HG03378 (cell line): ENCODE measurements around the gene CLEC11A.

Experiments
- ATAC-seq: cut with Tn5 transposase; IDR thresholded peaks from one replicate; pipeline ENCODE4 v1.9.1; 2021; ENCODE audit warnings: mild to moderate bottlenecking, moderate library complexity; ENCODE audit not compliant: unreplicated experiment

CLEC11A gene, protein sequence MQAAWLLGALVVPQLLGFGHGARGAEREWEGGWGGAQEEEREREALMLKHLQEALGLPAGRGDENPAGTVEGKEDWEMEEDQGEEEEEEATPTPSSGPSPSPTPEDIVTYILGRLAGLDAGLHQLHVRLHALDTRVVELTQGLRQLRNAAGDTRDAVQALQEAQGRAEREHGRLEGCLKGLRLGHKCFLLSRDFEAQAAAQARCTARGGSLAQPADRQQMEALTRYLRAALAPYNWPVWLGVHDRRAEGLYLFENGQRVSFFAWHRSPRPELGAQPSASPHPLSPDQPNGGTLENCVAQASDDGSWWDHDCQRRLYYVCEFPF

DNA sequence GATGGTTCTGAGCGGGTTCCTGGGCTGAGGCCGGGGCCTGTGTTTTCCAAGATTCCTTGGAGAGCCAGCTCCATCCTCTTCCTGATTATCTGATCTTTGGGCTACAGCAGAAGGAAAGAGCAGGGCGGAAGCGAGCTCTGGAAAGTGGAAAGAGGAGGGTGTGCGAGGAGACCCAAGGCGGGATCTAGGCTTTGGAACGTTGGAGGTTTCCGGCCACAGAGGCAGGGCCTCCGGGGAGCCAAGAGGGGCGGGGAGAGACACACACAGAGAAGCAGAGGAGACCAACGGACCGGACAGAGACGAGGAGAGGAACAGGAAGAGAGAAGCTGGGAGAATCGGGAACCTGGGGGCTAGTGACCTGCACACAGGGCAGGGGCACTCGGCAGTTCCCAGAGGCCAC, at the start of gene CLEC11A:
TSS of gene CLEC11A (plus strand) at position 296 of the 400 bp plus-strand sequence. CDS start 162 bp downstream, outside the sequence.
- ATAC-seq: no peak

DNA sequence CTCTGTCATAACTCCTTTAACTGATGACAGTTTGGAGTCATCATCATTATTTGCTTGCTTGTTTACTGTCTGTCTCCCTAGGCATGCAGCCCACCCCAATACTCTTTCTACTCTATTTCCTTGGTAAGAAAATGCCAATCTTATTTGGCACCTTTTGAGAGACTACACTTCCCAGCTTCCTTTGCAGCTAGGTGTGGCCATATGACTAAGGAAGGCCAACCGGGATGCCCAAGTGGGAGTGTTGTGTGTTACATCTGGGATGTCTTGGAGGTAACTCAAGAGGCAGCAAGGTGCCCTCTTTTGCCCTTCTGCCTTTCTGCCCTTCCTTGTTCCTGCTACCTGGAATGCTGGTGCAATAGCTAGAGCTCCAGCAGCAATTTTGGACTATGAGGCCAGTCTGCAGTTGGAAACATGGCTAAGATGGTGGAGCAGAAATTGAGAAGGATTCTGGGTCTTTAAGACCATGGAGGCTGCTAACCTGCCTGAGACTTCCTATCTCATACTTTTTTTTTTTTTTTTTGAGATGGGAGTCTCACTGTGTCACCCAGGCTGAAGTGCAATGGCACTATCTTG, 46.5 kb upstream of the CLEC11A start:
- ATAC-seq: no peak

DNA sequence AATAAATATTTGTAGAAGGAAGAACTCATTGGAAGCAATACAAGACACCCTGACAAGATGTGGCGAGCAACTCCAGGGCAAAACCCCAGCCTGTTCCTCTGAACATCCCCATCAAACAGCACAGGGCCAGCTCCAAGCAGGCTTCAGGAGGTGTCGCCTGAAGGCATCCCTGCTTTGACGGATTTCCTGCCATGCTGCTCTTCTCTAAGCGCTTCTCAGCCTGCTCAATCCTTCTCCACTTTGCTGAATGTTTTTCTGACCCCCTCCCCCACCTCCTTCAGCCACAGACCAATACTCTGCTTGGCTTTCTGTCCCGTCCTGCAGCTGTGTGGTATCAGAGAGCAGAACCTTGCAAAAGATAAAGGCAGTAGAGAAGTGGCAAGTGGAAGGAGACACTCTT, 45.5 kb upstream of the CLEC11A start:
- ATAC-seq: no peak

DNA sequence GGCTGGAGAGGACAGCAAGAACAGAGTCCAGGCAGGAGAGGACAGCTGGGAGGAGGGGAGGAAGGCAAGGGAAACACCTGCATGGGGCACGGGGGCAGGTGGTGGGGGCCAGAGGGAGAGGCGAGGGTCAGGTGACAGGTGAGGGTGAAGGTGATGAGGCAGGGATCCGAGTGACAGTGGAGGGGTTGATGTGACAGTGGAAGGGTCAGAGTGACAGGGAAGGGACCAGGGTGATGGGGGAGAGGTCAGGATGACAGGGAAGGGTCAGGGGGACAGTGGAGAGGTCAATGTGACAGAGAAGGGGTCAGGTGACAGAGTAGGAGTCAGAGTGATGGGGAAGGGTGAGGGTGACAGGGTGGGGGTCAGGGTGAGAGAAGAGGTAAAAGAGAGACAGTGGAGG, 44.8 kb upstream of the CLEC11A start:
- no peak for ATAC-seq

DNA sequence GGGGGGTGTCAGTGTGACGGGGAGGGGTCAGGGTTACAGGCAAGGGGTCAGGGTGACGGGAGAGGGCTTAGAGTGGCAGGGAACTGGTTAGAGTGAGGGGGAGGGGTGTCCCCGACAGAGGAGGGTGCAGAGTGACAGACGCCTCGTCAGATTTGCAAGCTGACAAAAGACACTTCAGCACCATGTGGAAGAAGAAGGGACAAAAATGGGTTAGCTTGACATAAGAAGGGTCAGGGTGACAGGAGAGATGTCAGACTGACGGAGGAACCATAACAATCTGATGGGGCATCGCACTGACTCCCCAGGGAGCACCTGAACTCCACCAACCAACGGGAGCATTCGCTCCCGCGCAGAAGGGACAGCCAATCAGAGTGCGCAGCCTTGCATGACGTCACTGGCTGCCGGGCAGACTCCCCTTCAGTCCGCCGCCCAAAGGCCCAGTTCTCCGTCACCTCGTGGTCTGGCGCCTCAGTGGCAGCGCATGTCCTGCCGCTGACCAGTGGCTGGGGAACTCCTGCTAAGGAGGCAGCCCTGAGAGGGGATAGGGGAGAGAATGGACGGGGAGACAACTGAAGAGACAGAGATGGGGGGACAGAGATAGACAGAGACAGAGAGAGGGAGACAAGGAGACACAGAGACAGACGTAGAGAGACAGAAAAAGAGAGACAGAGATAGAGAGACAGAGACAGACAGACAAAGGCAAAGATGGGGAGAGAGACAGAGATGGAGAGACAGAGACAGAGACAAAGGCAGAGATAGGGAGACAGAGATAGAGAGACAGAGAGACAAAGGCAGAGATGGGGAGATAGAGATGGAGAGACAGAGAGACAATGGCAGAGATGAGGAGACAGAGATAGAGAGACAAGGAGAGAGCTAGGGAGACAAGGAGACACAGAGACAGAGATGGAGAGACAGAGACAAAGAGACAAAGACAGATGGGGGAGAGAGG, 43.7 kb upstream of the CLEC11A start:
- ATAC-seq: peak; percentile 75

DNA sequence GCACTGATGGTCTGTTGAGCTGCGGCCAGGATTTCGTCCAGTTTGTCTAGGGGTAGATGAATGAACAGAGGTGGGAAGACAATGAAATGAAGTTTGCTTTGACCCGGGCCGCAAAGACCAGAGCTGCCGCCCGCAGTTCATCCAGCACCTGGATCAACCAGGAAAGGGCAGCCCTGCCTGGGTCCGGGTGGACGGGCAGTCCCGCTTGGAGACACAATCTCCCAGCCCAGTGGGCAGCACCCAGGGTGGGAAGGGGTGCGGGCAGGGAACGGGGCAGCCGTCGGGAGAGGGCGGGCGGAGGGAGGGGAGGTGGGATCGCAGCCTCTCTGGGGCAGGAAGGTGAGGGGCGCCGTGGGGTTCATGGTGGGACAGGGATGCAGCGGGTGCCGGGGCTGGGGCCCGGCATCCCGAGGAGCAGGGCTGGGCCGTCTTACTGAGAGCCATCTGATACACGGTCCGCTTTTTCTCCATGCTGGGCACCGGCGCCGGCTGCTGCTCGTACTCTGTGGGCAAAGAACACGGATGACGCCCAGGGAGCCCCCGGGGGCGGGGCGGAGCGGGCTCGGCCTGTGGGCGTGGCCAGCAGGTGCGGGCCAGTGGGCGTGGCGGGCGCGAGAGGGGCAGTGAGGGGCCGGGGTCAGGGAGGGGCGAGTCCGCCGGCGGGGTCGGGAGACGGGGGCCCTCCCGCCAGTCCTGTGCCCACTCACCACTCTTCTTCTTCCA, 36.7 kb upstream of the CLEC11A start:
- no peak for ATAC-seq

DNA sequence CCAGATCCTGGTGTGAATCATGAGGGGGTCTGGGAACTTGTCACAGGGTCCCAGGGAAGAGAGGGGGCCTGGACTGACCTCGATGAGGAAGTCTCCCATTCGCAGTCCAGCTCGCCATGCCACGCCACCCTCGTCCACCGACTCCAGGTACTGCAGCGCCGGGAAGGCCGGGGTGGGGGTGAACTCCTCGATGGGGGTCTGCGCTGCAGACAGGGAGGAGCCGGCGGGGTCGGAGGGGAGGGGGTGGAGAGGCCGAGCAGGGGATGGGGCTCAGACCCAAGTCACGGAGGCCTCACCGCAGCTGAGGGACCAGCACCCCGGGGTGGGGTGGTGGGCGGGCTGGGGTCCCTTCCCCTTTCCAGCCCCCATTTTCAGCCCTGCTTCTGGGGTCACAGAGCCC, 34.4 kb upstream of the CLEC11A start:
- no peak for ATAC-seq

DNA sequence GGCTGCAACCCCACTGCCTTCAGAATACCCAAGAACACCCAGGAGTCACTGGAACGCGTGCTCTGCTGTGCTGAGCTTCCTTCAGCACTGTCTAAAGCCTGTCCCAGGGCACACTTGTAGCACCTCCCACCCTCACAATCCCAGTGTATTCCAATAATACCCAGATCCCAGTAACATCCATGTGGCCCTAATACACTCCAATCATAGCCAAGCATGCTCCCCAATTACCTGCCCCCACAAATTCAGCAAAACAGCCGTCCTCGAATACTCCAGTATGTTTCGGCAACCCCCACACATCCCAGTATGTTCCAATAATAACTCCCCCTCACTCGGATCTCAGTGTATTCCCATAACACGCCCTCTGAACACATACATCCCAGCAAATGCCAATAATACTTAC, 32.7 kb upstream of the CLEC11A start:
- ATAC-seq: no peak

DNA sequence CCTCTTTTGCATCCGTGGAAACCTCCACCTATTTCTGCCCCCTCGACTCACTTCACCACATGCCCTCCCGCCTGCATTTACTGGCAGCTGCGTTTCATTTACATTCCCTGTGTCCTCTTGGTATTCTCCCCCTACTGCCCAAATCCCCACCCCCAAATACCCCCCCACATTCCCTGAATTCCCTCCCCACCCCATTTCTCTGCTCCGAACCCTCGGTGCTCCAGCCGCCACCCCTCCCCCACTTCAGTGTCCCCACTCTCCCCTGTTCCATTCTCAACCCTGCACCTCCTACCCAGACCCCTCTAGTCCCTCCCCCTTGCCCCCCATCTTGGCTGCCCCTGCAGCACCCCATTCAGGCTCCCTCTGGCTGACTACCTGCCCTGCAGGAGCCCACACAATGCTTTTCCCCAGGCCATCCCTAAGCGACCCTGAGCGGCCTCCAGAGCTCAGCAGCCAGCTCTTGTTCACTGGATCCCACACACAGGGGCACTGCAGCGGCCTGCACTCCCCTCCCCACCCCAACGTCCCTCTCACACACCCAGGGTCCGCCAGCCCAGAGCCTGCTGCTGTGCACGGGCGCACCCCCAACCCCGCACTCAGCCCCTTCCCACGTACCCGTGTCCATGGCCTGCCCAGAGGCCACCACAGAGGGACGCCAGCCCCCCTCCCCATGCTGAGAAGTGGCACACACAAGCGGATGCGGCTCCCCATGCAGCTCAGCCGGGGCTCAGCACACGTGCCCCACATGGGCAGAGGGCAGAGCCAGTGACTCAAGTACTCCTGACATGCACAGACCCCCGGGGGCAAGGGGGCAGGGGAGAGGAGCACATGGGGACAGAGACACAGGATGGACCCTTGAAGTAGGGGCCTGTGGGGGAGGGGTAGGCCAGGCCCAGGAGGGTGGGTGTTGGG, 29.8 kb upstream of the CLEC11A start:
- no peak for ATAC-seq

DNA sequence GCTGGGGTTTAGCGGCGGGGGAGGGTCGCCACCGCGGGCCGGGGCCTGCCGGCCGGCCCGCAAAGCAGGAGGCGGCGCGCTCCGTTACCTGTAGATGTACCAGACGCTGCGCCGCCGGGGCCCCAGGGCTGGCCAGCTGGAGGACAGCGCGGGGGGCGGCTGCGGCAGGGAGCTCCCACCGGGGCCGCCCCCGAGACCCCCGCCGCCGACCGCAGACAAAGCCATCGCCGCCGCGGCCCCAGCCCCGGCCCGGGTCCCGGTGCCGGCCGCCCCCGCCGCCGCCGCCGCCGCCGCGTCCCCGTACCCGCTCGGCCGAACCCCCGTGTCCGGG, 28.4 kb upstream of the CLEC11A start:
- ATAC-seq: no peak

DNA sequence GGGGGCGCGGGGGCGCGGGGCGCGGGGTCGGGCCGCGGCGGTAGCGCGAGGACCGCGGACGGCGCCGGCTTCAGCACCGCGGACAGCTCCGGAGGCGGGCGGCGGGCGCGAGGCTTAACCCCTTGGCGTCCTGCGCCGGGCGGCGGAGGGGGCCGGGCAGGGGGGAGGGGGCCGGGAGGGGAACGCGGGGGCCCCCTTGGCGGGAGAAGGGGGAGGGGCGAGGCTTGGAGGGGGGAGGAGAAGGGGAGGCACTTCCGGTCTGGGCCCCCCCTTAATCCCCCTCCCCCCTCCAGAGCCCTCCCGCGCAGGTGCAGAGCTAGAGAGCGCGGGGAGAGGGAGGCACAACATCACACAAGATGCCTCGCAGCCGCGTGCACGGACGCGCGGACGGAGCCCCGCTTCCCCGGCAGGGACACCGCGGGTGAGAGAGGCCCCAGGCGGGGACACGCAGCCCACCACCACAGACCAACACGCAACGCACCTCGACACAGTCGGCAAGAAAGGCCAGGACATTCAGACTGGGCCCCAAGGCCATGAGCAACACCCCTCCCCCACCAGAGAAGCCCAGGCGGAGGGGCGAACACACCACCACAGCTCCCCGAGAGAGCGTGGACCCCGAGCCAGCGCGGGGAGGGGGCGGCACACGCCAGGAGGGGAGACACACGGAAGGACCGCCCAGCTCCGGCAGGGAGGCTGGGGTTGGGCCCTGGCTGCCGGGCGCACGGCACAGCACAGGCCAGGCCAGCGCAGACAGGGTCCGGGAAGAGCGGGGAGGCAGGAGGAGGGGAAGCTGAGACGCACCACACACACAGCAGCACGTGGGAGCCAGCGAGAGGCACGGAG, 27.7 kb upstream of the CLEC11A start:
- ATAC-seq: no peak

DNA sequence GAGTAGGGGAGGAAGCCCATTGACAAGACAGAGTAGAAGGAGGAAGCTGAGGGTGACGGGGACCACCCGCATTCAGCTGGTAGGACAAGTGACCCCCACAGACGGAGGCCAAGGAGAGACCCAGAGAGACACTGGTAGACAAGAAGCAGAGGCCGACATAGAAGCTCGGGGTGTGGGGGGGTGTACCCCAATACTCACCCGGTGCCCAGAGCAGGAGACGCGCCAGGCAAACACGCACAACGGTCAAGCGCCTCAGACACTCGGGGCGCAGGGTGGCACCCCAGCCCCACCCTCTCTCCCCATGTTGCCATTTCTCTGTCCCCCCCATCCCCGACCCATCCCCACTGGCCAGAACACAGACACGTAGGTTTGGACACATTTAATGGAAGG, 27.1 kb upstream of the CLEC11A start:
- ATAC-seq: no peak

DNA sequence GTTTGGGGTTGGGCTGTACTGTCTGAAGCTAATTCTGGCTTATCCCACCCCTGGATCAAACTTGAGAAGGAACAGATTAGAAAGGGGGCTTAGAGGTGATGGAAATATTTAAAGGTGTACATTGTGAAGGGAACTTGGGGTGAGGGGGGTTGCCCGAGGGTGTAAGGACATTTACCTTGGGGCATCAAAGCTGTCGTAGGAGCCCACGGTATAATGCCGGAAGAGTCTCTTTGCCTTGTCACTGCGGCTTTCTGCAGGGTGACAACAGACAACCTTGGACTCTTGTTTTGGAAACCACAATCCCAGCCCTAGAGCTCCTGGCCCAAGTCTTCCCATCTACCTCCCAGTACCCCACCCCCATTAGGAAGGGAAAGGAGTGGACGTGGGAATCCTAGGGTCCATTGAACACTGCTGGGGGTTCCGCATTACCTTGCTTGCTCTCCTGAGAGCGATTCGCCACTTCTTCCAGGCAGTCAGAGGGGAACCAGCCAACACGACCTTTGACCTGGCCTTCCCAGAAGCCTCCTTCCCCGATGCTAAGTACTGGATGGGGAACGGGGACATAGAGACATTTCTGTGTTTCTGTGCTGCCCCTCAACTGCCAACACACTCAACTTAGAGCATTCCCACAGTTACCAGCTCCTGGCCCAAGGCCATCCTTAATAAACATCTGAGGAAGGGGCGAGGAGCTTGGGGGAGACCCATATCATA, 25.6 kb upstream of the CLEC11A start:
- ATAC-seq: no peak

DNA sequence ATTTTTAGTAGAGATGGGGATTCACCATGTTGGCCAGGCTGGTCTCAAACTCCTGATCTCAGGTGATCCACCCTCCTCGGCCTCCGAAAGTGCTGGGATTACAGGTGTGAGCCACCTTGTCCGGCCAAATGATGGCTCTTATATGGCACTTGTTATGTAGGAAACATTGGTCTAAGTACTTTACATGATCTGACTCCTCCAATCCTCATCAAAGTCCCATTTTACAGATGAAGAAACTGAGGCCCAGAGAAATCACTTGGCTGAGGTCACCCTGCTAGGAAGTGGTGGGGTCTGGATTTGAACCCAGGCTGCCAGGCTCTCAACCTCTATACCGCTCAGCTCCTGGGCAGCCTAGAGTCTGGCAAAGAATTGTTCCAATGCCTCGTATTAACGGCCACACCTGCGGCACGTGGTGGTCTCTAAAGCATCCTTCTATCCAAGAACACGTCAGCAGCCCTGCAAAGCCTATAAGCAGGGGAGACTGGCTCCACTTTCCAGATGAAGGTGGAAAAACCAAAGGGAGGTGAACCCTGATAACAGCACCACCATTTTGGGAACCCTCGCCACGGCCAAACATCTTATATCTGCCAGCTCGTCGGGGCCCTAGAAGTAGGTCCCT, 21.7 kb upstream of the CLEC11A start:
- ATAC-seq: no peak

DNA sequence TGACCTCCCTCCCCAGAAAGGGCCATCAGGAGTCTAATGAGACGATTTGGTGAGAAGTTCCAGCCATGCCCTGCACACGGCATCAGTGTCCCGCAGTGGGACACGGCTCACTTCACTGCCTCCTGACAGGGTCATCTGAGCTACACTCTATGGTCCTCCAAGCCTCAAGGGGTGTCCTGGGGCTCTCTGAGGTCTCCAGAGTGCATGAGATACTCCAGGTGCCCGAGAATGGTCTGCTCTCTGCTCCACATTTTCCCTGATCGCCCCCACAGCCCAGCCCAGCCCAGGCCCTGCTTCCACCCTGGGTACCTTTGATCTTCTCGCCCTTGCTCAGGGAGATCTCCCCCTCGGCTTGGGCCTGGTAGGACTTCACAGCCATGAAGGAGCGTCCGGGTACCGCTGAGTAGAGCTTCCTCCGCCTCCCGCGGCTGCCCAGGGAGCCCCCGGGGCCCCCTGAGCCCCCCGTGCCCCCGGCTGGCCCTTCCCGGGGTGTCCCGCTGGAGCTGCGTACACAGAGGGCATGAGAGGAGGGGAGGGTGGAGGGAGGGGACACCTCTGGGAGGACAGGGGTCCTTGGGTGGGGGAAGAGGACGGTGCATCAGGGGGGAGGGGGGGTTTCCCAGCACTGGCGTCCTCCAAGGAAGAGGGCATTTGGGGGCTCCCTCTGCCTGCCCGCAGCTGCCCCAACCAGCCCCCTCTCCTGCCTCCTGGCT, 20.9 kb upstream of the CLEC11A start:
- no peak for ATAC-seq

DNA sequence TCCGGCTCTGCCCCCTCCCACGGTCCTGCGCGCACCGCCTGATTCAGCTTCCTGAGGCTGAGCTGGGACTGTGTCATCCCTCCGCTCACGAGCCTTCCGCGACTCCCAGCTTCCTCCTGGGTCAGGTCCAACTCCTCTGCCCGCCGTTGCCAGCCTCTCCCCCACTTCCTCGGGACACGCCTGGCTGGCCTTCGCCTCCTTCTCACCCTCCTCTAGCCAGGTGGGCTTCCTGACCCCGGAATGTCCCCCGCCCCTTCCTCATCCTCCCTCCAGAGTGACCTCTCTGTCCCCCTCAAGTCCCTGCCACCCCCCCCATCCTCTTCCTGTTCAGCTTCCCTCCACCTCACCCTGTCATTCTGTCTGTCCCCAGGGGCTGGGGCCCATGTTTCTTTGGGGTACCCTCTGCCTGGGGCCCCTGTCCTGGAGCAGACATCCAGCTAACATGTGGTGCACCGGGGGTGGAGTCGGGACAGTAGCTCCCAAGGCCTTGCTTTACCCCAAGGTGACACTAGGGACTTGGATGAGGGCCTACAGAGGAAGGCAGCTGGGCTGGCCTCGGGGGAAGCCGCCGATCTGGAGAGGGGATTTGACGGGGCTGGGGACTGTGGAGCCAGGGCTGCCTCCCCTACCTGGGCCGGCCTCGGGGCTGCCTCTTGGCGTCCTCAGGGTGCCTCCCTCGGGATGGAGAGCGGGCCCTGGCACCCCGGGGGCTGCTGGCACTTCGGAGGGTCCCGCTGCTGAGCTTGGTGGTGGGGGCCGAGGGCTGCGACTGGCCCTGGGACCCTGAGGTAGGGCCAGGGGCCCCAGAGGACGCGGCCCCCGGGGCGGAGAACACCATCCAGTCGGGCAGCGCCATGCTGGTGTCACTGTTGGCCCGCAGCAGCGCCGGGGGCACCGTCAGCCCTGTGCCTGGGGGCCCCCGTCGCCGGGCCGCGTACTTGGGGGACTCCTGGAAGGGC, 20.0 kb upstream of the CLEC11A start:
- no peak for ATAC-seq
